Brain pericyte (primary cell): ENCODE data around the gene KRT78.

Experiments
- DNase-seq: peaks from one replicate; pipeline ENCODE4 v3.0.0-alpha.2; 2012; ENCODE audit warnings: low read depth, low spot score

KRT78 gene

GRCh38 chr12:52826611-52827498 is 21.9 kb downstream of the KRT78 start:
- no peak for DNase-seq

GRCh38 chr12:52825961-52826360 is 22.8 kb downstream of the KRT78 start:
- DNase-seq = no peak

GRCh38 chr12:52824741-52825410 is 23.9 kb downstream of the KRT78 start:
- DNase-seq = no peak

- DNase-seq = no peak
Measured at GRCh38 chr12:52823761-52824450, 24.9 kb downstream of the KRT78 start.

GRCh38 chr12:52822771-52823510 is 25.9 kb downstream of the KRT78 start:
- no peak for DNase-seq

GRCh38 chr12:52821826-52822660 is 26.8 kb downstream of the KRT78 start:
- no peak for DNase-seq

- no peak for DNase-seq
Measured at GRCh38 chr12:52821071-52821730, 27.6 kb downstream of the KRT78 start.

GRCh38 chr12:52820521-52820920 is 28.3 kb downstream of the KRT78 start:
- no peak for DNase-seq

GRCh38 chr12:52819731-52820510 is 28.9 kb downstream of the KRT78 start:
- DNase-seq = no peak

GRCh38 chr12:52818887-52819420 is 29.8 kb downstream of the KRT78 start:
- no peak for DNase-seq

- DNase-seq = no peak
Measured at GRCh38 chr12:52818388-52818787, 30.4 kb downstream of the KRT78 start.

- DNase-seq = no peak
Measured at GRCh38 chr12:52817699-52818238, 31.0 kb downstream of the KRT78 start.

- no peak for DNase-seq
Measured at GRCh38 chr12:52817003-52817698, 31.6 kb downstream of the KRT78 start.

- DNase-seq = no peak
Measured at GRCh38 chr12:52815676-52816588, 32.9 kb downstream of the KRT78 start.

GRCh38 chr12:52815161-52815560 is 33.6 kb downstream of the KRT78 start:
- no peak for DNase-seq

GRCh38 chr12:52814710-52815155 is 34.1 kb downstream of the KRT78 start:
- DNase-seq = no peak
